ENCODE data around the gene MCM7.
A peak's percentile ranks its signal among the peaks of the same experiment; 100 is the strongest.

Gene MCM7

DNA sequence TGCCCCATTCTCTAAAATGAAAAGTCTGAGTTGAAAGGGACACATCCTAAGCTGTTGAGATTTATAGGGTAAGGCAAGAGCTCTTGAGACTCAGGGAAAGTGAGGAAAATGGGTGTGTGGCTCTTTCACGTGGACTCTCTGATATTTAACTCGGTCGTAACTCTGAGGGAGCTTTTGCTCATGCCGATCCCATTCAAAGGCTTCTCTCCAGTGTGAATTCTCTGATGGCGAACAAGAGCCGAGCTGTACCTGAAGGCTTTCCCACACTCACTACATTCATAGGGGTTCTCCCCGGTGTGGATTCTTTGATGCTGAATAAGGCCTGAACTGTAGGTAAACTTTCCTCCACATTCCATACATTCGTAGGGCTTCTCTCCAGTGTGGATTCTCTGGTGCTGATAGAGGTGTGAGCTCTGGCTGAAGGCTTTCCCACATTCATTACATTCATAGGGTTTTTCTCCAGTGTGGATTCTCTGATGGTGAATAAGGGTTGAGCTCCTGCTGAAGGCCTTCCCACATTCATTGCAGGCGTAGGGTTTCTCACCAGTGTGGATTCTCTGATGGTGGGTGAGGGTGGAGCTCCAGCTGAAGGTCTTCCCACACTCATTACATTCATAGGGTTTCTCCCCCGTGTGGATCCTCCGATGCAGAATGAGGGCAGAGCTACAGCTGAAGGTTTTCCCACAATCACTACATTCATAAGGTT, 30.0 kb downstream of the MCM7 start:
- no peak for DNase-seq (ENCODE audit: low read depth in 2 of 2)

DNA sequence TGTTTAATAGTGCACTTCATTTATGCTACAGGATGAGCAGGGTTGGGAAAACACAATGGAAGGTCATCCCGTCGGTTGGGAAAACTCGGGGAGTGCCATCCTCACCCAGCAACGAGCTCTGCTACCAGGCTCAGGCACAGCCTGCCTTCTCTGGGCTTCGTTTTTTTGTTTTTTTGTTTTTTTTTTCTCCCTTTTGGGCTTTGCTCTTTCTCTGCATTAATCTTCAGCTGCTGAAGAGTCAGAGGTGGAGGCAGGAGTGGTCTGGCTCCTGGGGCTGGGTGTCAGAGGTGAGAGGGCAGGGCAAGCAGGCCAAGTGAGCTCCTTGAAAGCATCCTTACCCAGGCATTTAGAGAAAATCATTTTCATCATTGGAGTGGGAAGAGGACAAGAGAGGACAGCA, 31.2 kb downstream of the MCM7 start:
- DNase-seq (ENCODE audit: low read depth in 2 of 2), result no peak

DNA sequence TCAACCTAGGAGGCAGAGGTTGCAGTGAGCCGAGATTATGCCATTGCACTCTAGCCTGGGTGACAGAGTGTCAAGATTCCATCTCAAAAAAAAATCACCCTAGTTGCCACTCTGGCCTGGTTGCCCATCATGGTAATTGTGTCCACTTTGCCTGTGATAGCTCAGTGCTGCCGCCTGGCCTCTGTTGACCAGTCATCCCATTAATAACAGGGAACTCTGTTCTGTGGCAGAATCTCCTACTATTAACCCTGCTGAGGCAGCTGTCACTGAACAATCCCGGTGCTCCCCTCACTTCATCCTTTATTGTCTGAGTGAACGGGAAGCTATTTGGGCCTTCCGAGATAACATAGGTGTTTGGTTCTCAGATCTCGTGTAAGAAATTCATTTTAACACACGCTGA, 34.2 kb downstream of the MCM7 start:
- DNase-seq (ENCODE audit: low read depth in 2 of 2), result no peak

DNA sequence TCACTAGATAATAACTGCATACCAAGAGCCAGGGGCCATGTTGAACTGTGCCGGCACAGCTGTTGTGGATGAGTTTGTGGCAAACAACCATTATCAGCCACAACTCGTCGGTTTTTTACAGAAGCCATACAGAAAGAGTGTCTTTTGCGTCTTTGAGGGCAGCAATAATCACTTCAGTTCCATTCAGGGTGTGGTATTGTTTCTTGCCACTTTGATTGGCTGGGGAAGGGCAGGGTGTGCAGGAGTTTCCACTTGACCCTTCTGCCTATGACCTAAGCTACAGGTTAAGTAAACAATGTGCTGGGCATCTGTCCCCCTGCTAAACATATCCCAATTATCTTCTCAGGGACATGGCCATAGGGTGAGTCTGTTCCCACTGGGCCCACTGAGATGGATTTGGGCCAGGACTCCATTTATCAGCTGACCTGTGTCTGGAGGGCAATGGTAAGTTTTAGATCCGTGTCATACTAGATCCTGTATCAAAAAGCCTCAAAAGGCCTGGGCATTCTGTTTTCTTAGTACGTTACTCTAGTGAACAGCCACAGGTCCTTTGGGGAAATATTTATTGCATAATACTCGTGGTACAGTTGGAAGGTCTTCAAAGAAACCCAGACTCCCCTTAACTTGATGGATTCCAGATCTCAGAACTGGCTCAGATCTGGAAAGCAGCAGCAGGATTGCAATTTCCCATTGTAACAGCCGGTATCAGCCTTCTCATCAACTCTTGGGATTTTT, 35.6 kb downstream of the MCM7 start:
- no peak for DNase-seq (ENCODE audit: low read depth in 2 of 2)

DNA sequence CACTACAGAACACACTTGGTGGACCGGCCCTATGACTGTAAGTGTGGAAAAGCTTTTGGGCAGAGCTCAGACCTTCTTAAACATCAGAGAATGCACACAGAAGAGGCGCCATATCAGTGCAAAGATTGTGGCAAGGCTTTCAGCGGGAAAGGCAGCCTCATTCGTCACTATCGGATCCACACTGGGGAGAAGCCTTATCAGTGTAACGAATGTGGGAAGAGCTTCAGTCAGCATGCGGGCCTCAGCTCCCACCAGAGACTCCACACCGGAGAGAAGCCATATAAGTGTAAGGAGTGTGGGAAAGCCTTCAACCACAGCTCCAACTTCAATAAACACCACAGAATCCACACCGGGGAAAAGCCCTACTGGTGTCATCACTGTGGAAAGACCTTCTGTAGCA, 37.0 kb downstream of the MCM7 start:
- DNase-seq (ENCODE audit: low read depth in 2 of 2), result no peak

DNA sequence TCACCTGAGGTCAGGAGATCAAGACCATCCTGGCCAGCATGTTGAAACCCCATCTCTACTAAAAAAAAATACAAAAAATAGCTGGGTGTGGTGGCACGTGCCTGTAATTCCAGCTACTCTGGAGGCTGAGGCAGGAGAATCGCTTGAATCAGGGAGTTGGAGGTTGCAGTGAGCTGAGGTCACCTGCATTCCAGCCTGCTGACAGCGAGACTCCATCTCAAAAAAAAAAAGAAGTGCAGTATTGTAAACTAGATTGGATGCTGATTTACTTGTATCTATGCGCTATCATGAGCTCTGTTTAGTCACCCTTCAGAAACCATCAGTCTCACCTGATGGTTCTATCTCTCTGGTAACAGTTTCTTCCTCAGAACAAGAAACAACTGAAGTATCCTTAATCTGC, 37.8 kb downstream of the MCM7 start:
- DNase-seq (ENCODE audit: low read depth in 2 of 2), result no peak

DNA sequence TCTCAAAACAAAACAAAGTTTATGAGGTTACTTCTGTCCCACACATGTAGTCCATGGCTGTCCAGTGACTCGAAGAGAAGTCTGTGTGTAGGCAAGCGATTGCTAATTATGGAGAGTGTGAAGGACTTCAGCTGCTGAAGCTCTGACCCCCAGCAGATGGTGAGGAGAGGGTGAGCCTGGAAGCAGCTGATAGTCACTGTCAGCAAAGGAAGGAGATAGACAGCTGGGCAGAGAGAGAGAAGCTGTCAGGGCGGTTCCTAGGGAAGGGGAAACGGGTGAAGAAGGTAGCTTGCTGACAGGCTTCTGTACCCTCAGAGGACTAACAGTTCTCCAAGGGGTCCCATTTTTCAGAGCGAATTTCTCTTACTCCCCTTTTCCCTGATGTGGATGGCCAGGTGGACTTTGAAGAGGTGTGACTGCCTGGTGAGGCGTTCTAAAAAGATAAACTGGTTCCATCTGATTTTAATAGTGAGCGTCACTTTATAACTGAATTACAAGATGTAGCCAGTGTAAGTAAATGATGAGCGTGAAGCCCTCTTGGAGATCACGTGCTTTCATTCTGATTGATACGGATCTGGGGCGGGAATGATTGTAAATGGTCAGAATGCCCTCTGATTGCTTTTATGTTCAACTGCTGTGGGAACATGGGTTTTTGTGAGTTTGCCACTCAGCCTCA, 39.5 kb downstream of the MCM7 start:
- no peak for DNase-seq (ENCODE audit: low read depth in 2 of 2)

DNA sequence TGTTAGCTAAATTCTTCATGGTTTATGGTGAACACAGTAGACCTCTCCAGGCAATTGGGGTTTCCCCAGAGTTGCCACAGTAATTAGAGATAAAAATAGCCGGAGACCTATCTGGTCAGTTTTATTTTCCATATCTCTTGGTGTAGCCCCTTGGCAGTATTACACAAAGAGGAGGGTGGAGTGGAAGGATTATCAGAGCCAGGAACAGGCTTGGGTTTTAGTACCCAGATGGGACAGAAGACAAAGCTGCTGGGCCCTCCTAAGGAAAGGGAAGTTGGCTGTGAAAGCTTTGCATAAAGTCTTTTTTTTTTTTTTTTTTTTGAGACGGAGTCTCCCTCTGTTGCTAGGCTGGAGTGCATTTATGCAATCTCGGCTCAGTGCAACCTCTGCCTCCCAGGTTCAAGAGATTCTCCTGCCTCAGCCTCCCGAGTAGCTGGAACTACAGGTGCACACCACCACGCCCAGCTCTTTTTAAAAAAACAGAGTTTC, 41.9 kb downstream of the MCM7 start:
- no peak for DNase-seq (ENCODE audit: low read depth in 2 of 2)

DNA sequence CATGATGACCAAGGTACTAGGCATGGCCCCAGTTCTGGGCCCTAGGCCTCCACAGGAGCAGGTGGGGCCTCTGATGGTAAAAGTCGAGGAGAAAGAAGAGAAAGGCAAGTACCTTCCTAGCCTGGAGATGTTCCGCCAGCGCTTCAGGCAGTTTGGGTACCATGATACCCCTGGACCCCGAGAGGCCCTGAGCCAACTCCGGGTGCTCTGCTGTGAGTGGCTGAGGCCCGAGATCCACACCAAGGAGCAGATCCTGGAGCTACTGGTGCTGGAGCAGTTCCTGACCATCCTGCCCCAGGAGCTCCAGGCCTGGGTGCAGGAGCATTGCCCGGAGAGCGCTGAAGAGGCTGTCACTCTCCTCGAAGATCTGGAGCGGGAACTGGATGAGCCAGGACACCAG, 44.2 kb downstream of the MCM7 start:
- DNase-seq (ENCODE audit: low read depth in 2 of 2), result no peak

DNA sequence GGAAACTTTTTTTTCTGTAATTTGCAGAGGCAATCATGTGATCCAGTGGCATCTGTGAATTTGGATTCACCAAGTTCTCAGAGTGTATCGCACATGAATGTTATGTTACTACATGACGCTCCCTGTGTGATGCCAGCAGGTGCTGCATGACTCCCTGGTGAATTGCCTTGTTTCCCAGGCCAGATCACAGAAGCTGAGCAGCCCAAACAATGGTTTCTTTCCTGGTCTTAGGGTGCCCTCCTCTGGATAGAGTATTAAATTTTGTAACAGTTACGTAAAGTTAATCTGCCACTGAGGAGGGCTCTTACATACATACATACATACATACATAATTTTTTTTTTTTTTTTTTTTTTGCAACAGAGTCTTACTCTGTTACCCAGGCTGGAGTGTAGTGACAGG, 48.0 kb downstream of the MCM7 start:
- peak in 1 of 2 donors; percentile 6 for DNase-seq (ENCODE audit: low read depth in 2 of 2)

DNA sequence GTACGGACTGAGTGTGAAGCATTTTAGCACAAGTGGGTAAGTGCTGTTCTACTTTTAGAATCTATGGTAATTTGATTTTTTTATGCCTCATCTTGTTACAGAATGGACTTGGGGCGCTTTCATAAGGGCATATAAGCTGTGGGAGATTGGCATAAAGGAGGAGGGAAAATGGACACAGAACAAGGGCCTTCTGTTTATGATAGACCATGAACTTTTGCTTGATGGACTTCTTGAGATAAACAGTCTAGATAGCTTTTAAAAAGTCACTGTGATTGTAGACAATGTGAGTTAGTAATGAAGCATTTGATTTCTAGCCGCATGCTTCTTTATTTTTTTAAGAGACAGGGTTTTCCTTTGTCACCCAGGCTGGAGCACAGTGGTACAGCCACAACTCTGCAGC, 49.6 kb downstream of the MCM7 start:
- no peak for DNase-seq (ENCODE audit: low read depth in 2 of 2)

DNA sequence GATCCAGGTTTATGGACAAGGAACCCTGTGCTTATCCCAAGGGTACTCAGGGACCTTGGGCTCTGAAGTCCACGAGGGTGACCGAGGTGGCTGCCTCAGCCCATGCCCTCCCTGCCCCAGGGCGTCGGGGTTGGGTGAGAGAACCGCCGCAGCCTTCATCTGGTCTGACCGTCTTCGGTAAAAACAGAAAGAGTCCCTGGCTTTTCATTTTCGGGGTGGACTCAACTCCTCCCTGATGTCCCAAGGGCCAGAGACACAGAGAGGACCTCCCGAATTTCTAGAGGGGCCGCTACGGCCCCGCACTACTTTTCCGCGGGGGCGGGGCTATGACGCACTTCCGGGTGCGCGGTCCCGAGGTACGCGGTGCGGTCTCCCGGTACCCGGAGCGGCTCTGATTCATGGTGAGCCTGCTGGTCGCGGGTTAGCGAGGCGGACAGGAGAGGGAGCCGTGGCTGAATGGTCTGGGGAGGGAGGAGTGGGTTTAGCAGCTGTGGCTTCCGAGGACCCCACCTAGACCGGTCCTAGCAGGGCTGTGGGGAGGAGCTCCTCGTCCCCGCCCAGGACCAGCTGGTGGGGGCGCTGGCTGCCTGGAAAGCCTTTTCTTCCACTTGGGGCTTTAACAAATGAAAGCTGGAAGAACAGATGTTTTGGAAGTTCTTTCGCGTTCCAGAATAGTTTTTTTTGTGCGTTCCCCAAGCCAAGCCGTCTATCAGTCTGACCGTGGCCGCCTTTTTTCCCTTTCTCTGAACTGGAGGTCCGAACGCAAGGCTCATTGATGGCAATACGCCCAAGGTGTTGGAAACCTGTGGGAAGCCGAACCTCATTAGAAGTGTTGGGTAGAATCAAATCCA, 51.5 kb downstream of the MCM7 start, which contains the start of gene ZSCAN21:
TSS of gene ZSCAN21 (plus strand) at position 334 of the 851 bp plus-strand sequence. CDS start 7,233 bp downstream, outside the sequence.
- DNase-seq (ENCODE audit: low read depth in 2 of 2), result peak; percentile 73 to 84

DNA sequence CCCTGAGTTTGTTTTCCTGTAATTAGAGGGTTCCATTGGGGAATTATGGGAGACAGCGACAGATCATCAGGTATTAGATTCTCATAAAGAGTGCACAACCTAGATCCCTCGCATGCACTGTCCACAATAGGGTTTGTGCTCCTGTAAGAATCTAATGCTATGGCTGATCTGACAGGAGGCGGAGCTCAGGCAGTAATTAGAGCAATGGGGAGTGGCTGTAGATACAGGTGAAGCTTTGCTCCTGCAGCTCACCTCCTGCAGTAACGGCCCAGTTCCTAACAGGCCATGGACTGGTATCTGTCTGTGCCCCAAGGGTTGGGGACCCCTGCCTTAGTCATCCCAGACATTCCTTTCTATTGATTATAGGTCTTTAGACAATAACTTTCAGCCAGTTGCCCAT, 52.5 kb downstream of the MCM7 start:
- no peak for DNase-seq (ENCODE audit: low read depth in 2 of 2)

DNA sequence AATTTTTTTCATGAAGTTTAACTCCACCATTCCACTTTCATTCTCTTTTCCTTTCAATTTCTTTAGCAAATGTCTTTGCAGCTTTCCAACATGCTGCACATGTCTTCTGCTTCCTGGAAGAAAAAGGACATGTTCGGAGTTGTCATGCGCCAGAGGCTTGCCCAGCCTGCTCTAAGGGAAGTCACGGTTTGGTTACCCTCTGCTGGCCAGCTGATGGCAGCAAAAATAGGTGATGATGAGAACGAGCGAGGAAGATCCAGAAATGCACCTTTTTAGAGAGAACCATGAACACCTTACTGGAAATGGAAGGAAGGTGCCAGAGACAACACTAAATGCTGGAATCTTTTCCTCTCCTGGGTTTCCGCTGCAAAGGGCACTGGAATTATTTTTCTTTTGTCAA, 56.5 kb downstream of the MCM7 start:
- DNase-seq (ENCODE audit: low read depth in 2 of 2), result no peak

Data from stimulated activated CD4-positive, alpha-beta T cell treated with anti-CD3 and anti-CD28 coated beads, Interleukin-1b, Interleukin-23, amount 100 ng/mL, for 4 hours (primary cell).